Mammary epithelial cell (primary cell): Measurements from ENCODE around the gene MICAL3.

Source experiments
- EZH2 ChIP-seq: IDR thresholded peaks from 2 replicates; pipeline ENCODE4 v1.6.1; 2012; ENCODE audit warnings: low read length, inconsistent platforms, borderline replicate concordance
- TF ChIP-seq, protein P1 (sequence below), 2 donors: IDR thresholded peaks in 1 of 2; conservative IDR thresholded peaks in 1 of 2; 2 replicates each; pipeline ENCODE4 v1.5.1; 2011 to 2012; ENCODE audit warnings: inconsistent platforms in 2 of 2, low read length in 2 of 2, mild to moderate bottlenecking in 2 of 2, control low read depth in 1 of 2, low read depth in 1 of 2; ENCODE audit not compliant: insufficient read depth in 1 of 2; ENCODE audit errors: extremely low read depth in 1 of 2

DNA sequence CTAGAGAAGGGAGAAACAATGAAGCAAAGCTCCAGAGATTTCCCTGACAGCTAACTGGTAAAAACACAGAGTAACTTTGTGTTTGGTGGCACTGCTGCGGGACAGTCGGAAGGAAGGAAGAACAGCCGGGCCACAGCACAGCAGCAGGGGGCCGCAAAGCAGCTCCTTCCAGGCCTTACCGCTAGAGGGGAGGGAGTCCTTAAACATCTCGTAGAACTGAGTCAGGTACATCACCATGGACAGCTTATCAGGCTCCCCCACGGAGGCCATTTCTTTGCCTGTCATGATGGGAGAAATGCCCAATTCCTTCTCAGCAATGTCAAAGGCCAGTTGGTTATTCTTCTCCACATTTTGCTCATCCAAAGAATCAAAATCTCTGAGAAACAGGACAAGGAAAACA, 135.5 kb downstream of the MICAL3 start:
- TF ChIP-seq, protein P1, sequence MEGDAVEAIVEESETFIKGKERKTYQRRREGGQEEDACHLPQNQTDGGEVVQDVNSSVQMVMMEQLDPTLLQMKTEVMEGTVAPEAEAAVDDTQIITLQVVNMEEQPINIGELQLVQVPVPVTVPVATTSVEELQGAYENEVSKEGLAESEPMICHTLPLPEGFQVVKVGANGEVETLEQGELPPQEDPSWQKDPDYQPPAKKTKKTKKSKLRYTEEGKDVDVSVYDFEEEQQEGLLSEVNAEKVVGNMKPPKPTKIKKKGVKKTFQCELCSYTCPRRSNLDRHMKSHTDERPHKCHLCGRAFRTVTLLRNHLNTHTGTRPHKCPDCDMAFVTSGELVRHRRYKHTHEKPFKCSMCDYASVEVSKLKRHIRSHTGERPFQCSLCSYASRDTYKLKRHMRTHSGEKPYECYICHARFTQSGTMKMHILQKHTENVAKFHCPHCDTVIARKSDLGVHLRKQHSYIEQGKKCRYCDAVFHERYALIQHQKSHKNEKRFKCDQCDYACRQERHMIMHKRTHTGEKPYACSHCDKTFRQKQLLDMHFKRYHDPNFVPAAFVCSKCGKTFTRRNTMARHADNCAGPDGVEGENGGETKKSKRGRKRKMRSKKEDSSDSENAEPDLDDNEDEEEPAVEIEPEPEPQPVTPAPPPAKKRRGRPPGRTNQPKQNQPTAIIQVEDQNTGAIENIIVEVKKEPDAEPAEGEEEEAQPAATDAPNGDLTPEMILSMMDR (conservative IDR thresholded peaks at IDR 0.05 in 1 of 2, IDR thresholded peaks at IDR 0.05 in 1 of 2; ENCODE audit: extremely low read depth in 1 of 2, insufficient read depth in 1 of 2, low read depth in 1 of 2, low read length in 2 of 2) = no peak
- TF ChIP-seq EZH2 = no peak
